SK-N-DZ (cell line): ENCODE results near the gene ACOT9. TPM values are rescaled to one million over a fixed set of nuclear protein-coding genes. Genes with fewer than 3 reads are reported as not detected.
"Not testable (repeated sequence)": the region's sequence is repeated elsewhere in the genome, so short reads cannot be mapped to it uniquely, and the experiment has no call there.

Experiments
- DNase-seq: peaks from one replicate; pipeline ENCODE4 v3.0.0-alpha.2; 2015; ENCODE audit warnings: low spot score
- polyA plus RNA-seq, 2 experiments: library from polyadenylated mRNA; depleted of rRNA; stranded (reverse); fragments of >200 nt; gene quantifications; 2 replicates each; pipeline ENCODE4 v1.2.3, GENCODE V29; 2014

ACOT9 gene
- 40.6 and 53.1 TPM in 2 replicates for polyA plus RNA-seq (2014; cell fraction: cytosol; rRNA removed)
- 48.0 and 50.0 TPM in 2 replicates for polyA plus RNA-seq (2014; cell fraction: nucleus; rRNA removed)

- peak; percentile 92 for DNase-seq
Measured at GRCh38 chrX:23742697-23743622, at the start of gene ACOT9. Gene ACOT9 (minus strand): TSS chrX:23743276. CDS start chrX:23743144, 132 bp downstream.

DNA sequence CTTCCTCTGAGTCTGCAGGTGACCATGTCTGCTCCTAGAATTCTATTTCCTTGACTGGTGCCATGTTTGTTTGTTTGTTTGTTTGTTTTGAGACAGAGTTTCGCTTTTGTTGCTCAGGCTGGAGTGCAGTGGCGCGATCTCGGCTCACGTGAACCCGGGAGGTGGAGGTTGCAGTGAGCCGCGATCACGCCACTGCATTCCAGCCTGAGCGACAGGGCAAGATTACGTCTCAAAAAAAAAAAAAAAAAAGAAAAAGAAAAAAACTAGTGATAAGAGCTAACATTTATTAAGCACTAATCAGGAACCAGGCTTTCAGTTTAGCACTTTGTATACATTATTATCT, 47.0 kb upstream of the ACOT9 start:
- no peak for DNase-seq

- DNase-seq: no peak
Measured at GRCh38 chrX:23789386-23790154, 46.5 kb upstream of the ACOT9 start.

DNA sequence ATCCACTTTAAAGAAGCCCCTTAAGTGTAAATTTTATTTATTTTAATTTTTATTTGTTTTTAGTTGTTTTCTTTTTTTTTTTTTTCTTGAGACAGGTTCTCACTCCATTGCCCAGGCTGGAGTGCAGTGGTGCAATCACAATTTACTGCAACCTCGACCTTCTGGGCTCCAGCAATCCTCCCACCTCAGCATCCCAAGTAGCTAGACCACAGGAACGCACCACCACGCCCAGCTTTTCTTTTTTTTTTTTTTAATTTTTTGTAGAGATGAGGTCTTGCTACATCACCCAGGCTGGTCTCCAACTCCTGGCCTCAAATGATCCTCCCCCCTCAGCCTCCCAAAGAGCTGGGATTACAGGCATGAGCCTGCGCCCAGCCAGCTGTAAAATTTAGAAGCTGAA, 45.9 kb upstream of the ACOT9 start:
- DNase-seq: no peak

- DNase-seq: no peak
Measured at GRCh38 chrX:23788521-23788920, 45.4 kb upstream of the ACOT9 start.

GRCh38 chrX:23787745-23788118, 44.7 kb upstream of the ACOT9 start:
- DNase-seq: no peak

DNA sequence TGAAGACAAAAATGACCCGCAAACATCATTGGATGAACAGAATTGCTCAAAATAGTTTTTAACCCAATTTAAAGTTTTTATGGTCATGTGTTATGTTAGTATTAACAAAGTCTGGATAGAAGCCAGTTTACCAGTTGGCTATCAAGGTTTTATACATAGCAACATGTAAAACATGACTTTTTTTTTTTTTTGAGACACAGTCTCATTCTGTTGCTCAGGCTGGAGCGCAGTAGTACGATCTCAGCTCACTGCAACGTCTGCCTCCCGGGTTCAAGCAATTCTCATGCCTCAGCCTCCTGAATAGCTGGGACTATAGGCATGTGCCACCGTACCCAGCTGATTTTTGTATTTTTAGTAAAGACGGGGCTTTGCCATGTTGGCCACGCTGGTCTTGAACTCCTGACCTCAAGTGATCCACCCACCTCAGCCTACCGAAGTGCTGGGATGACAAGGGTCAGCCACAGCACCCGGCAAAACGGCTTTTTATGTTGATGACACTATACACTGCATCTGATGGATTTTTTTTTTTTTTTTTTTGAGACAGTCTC, 43.3 kb upstream of the ACOT9 start:
- DNase-seq: no peak

DNA sequence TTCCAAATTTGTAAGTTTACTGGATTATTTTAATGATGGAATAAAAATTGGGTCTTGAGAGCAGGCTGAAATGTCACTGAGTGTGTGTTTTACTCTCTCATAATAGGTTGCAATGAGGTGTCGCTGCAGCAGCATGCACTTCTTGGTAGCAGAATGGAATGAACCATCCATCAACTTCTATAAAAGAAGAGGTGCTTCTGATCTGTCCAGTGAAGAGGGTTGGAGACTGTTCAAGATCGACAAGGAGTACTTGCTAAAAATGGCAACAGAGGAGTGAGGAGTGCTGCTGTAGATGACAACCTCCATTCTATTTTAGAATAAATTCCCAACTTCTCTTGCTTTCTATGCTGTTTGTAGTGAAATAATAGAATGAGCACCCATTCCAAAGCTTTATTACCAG, 42.5 kb upstream of the ACOT9 start:
- DNase-seq: no peak

GRCh38 chrX:23784470-23785331, 41.6 kb upstream of the ACOT9 start:
- DNase-seq: no peak

GRCh38 chrX:23783589-23784469, 40.8 kb upstream of the ACOT9 start:
- DNase-seq: no peak

DNA sequence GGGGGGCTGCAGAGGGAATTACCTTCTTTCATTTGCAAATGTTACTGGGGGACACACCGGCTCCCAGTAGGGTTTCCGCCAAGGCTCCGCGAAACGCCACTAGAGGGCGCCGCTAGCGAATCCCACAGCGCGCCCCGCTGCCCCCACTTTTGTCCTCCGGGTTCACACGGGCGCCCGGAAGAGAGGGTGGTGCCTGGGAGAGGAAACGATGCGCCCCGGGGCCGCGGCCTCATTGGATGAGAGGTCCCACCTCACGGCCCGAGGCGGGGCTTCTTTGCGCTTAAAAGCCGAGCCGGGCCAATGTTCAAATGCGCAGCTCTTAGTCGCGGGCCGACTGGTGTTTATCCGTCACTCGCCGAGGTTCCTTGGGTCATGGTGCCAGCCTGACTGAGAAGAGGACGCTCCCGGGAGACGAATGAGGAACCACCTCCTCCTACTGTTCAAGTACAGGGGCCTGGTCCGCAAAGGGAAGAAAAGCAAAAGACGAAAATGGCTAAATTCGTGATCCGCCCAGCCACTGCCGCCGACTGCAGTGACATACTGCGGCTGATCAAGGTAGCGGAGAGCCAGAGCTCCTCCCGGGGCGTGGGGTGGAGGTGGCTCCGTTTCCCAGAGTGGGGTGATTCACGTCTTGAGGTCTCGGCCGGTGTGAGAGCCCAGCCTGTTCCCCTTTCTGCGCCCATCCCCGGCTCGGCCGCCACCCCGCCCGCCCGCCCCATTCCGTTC, 40.0 kb upstream of the ACOT9 start, which contains the start of gene SAT1:
SAT1 (plus strand) TSS at position 311 of the 726 bp plus-strand sequence; CDS start at position 490, 179 bp downstream.
- peak; percentile 91 for DNase-seq

GRCh38 chrX:23782455-23782854, 39.4 kb upstream of the ACOT9 start:
- DNase-seq: no peak

GRCh38 chrX:23779025-23779424, 35.9 kb upstream of the ACOT9 start:
- no peak for DNase-seq

GRCh38 chrX:23776363-23776762, 33.3 kb upstream of the ACOT9 start:
- no peak for DNase-seq

GRCh38 chrX:23773601-23774175, 30.6 kb upstream of the ACOT9 start:
- no peak for DNase-seq

- not testable (repeated sequence) for DNase-seq
Measured at GRCh38 chrX:23771086-23771485, 28.0 kb upstream of the ACOT9 start.

GRCh38 chrX:23770142-23770541, 27.1 kb upstream of the ACOT9 start:
- no peak for DNase-seq

GRCh38 chrX:23766650-23767551, 23.8 kb upstream of the ACOT9 start:
- peak; percentile 18 for DNase-seq
